HG03045 (cell line): ENCODE measurements around the gene ZMIZ1.
"Not testable (repeated sequence)": the region's sequence is repeated elsewhere in the genome, so short reads cannot be mapped to it uniquely, and the experiment has no call there.

Source experiments
- ATAC-seq: cut with Tn5 transposase; IDR thresholded peaks from one replicate; pipeline ENCODE4 v1.9.1; 2021; ENCODE audit warnings: mild to moderate bottlenecking, moderate library complexity; ENCODE audit not compliant: unreplicated experiment

Gene ZMIZ1

DNA sequence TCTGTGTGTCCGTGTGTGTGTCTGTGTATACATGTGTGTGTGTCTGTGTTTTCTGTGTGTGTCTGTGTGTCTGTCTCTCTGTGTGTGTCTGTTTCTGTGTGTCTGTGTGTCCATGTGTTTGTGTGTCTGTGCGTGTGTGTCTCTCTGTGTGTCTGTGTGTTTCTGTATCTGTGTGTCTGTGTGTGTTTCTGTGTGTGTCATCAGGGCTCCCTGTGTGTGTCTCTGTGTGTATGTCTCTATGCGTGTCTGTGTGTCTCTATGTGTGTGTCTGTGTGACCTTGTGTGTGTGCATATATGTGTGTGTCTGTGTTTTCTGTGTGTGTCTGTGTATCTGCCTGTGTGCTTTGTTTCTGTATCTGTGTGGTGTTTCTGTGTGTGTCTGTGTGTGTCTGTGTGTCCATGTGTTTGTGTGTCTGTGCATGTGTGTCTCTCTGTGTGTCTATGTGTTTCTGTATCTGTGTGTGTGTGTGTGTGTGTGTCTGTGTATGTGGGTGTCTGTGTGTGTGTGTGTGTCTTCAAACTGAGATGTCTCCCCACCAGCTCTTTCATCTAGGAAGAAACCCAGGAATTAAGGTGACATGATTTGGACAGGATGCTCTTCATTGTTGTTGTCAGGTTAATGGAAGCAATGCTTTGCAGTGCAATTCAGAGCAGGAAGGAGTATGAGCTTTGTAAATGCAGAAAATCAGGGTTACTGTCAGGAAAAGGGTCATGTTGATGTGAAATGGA, 257.8 kb downstream of the ZMIZ1 start:
- ATAC-seq = no peak

DNA sequence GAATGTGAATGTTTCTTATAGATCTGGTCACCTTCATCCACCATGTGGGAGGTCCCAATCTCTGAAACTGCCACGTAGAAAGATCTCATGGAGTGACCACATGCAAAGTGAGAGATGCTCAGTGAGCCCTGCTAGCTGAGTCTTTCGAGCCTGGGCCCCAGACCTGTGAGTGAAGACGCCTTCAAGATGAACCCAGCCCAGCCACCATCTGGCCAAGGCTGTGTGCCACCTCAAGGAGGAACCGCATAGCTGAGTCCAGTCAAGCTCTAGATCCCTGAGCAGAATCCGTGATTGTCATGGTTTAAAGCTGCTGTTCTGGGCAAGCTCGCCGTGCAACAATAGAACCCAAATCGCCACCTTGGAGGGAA, 258.3 kb downstream of the ZMIZ1 start:
- ATAC-seq = no peak

DNA sequence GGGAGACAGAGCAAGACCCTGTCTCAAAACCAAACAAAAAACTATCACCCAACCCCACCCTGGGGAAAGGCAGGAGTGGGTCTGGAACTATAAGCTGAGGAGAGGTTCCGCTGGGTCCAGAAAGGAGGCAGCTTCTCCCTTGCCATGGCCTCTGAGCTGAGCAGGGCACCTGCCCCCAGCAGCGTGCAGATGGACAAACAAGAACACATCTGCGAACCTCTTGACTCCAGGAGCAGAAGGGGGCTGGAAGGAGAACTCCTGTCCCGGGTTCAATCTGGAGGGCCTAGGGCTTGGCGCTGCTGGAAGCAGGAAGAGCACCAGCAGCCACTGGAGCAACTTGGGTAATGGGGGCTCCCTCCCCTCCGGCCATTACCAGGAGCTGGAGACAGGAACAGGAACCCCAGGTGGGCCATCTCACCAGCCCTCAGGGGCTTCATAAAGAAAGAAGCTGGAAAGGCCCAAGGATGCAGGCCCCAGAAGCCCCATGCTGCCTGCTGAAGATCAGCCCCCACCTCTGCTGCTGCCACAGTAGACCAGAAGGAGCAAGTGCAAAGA, 259.5 kb downstream of the ZMIZ1 start:
- no peak for ATAC-seq

DNA sequence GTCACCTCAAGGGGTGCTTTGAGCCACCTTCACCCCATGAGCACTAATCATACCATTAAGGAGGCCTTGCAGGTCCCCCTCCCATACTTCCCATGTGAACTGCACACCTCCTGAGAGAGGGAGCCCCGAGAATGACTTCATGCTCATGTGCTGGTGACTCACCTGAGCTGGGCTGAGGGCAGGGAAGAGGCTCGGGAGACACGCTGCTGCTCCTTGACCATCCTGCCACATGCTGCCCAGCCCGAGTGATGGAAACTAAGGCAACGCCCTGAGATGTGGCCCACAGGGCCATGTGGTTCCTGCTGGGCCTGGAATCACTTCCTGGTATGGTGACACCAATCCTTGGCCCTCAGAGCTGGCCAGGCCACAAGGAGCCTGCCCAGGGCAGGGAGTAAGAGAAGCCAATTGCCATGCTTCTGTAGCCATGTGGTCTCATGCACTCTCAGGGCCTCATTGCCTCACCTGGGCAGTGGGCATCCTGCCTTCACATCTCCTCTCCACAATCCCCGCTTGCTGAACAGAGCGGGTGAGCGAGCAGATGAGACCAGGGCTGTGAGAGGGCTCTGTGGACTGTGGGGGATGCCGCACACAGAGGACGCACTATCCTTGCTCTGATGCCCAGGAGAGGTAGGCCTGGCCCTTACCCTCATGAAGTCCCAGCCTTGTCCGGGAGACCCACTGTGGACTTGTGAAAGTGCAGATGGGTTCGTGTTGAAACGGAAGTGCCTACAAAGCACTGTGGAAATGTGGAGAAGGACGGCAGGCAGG, 260.2 kb downstream of the ZMIZ1 start:
- no peak for ATAC-seq

DNA sequence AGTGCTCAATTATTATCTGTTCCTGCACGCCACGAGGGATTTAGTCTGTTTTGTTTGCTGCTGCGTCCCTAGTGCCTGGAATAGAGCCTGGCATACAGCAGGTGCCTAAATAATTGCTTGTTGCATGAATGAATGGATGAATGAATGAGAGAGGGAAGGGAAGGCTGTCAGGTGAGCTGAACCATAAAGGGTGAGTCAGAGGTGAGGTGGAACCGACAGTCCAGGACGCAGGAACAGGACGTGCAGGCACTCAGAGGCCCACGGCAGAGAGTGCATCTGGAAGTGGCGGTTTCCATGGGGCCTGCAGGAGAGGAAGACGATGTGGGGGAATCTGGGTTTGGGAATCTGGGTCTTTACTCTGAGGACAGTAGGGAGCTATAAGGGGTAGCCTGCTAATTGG, 260.8 kb downstream of the ZMIZ1 start:
- ATAC-seq = no peak

DNA sequence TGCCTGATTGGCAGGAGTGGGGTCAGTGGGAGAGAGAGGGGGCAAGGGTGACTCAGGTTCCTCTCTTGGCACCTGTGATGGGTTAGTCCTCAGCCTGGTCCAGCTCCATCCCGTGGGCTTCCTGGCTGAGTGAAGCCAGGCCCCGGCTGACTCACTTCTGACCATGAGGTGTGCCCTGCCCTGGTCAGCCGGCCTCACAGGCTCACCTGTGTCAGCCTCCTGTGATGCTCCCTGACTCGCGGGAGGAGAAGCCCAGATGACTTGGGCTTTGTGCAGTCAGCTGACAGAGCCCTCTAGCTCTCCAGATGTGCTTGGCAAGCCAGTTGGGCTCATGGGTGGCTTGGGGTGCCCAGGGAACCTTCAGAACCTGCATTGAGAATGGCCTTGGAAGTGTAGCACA, 262.5 kb downstream of the ZMIZ1 start:
- ATAC-seq = peak; percentile 4

DNA sequence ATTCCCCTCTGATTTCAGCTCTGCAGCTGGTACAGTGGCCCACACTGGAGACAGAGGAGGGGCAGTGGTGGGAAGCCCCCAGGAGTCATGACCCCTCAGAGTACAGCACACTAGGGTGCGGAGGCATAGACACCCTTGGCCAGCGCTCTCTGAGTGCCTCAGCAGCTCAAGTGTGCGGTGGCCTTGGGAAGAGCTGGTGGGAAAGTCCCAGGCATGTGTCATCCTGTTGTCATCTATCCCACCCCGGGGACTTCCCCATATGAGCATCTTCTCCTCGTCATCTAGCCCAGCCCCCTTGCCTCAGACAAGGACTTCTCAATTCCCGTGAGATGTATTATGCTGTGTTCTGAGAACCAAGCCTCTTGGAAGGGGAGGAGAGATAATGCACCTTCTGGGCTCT, 262.9 kb downstream of the ZMIZ1 start:
- peak; percentile 85 for ATAC-seq

DNA sequence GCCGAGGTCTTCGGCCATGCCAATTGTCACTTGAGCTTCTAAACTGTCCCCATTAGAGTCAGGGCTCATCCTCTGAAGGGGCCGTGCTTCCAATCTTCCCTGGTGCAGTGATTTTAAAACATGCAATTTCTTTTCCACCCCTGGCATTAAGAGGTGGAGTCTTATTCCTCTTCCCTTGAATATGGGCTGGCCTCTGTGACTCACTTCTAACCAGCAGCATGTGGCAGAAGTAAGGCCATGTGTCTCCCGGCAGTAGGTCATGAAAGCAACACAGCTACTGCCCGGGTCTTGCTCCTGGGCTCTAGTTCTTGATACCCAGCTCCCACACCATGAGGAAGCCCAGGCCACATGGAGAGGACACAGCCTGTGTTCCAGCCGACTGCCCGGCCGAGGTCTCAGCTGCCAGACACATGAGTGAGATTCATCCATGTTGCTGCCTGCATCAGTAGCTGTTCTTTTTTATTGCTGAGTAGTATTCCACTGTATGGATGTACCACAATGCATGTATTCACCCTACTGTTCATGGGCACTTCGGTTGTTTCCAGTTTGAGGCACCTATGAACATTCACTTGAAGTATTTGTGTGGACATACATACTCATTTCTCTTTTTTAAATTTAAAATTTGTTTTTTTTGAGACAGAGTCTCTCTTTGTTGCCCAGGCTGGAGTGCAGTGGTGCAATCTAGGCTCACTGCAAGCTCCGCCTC, 264.0 kb downstream of the ZMIZ1 start:
- ATAC-seq = not testable (repeated sequence)

DNA sequence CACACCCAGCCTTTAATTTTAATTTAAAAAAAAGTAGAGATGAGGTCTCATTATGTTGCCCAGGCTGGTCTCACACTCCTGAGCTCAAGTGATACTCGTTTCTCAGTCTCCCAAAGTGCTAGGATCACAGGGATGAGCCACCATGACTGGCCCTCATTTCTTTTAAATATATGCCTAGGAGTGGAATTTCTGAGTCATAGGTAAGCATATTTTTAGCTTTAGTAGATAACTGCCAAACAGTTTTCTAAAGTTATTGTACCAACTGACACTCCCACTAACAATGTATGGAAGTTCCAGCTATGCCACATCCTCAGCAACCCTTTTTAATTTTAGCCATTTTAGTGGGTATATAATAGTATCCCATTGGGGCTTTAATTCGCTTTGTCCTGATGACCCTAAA, 264.7 kb downstream of the ZMIZ1 start:
- no peak for ATAC-seq

DNA sequence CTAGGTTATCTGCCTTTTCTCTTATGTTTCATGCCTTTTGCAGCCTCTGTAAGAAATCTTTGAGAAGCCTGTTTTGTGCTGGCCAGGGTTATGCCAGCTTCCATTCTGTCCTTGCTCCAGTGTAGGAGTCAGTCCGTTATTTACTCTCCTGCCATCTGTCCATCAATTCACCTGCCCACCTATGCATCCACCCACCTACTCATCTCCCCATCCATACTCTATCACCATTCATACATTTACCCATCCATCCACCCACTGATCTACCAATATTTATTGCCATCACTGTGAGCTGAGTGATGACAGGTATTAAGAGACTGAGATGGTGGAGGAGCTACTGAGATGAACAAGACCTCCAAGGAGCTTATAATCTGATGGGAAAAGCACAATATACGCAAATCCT, 265.8 kb downstream of the ZMIZ1 start:
- ATAC-seq = no peak

DNA sequence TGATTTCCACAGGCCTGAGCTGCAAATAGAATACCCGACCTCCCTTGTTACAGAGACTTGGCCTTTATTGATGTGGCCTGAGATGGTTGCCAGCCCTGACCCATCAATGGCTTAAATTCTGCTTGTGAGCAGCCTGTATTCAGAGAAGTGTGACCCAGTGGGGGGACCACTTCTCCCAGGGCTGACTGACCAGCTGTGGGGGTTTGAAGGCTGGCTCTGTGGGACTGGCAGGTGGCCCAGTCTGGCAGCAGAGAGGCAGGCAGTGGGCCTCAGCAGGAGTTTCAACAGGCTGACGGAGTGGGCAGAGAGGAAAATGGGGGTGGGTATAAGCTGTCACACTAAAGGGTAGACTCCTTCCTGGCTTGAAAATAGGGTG, 266.3 kb downstream of the ZMIZ1 start:
- no peak for ATAC-seq

DNA sequence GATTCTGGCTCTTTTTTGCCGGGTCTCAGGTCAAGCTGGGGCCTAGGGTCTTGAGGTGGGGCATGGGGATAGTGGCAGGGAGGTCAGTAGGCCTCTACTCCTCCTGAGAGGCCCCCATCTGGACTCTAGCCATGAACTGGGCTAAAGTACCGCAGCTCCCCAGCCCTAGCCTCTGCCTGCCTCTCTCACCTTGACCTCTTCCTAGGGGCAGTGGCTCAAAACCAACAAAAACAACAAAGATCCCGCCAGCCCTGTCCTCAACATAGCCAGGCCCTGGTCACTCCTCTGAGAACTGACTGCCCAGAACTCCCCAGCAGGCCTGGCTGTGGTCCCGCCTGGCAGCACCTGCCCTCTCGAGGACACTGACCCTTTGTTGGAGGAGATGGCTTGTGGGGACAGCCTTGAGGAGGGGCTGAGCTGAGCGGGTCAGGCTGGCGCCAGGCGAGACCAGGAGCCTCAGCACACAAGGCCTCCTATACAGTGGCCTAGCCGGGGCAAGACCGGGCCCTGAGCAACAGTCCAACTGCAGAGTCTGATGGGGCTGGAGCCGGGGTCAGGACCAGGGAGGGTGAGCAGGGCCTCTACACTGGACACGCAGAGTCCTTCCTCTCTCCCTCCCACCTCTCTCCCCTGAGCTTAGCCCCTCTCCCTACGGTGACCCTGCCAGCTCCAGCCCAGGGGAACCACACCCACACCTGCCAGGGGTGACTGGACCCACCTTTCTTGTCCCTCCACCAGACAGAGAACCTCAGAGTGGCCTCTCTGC, 266.9 kb downstream of the ZMIZ1 start:
- ATAC-seq = no peak

DNA sequence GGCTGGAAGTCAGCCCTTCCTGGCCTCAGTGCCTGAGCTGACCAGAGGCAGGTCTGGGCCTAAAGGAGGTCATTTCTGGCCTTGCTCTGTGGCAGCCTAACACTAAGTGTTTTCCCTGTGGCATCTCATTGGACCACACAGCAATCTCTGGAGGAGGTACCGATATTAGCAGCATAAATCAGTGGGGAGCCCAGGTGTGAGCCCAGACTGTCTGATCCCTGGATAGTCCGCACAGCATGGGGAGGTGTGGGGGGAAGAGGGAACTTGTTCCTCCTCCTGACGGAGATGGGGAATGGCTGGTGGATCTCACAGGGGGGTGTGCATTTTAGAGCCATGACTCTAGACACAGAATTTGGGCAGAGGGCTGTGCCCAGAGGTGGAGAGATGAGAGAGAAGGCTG, 267.5 kb downstream of the ZMIZ1 start:
- ATAC-seq = no peak

DNA sequence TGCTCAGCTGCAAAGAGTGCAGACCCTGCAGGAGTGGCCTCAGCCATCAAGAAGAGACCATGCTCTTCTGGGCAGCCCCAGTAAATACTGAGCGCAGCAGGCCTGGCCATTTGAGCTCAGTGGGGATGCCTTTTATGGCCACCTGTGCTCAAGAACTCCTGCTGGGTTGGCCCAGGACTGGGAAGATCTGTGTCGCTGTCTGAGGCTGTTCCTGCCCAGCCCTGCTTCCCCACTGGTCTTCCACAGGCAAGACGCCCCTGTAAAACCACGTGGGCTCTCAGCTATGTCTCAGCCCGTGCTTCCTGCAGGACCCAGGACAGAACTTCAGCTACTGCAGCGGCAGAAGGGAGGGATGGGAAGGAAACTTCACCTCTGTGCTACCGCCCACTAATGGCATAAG, 268.0 kb downstream of the ZMIZ1 start:
- no peak for ATAC-seq

DNA sequence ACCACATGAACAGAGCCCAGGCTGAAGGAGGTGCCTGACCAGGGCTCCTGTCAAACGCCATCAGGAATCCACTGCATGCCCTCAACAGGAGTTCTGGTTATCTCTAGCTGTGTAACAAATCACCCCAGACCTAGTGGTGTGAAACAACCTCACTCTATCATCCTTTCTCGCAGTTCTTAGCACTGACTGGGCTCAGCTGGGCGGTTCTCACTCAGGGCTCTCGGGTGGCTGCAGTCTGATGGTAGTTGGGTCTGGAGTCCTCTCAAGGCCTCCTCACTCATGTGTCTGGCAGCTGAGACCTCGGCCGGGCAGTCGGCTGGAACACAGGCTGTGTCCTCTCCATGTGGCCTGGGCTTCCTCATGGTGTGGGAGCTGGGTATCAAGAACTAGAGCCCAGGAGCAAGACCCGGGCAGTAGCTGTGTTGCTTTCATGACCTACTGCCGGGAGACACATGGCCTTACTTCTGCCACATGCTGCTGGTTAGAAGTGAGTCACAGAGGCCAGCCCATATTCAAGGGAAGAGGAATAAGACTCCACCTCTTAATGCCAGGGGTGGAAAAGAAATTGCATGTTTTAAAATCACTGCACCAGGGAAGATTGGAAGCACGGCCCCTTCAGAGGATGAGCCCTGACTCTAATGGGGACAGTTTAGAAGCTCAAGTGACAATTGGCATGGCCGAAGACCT, 269.2 kb downstream of the ZMIZ1 start:
- ATAC-seq = not testable (repeated sequence)

DNA sequence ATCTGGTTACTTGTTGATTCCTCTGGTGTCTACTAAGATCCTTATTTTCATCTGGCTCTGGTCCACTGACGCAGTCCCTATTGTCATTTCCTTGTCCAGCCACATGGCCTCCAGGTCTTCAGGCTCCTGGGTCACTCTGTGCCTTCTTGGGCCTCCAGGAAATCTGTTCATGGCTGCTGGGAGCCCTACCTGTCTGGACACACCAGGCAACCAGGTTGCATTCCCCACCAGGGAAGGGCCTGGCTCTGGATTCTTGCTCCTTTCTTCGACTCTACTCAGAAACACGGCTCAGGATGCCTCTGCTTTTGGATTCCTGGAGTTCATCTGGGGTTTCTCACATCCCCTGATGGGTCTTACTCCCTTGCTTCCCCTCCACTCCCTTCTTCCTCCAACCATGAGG, 270.5 kb downstream of the ZMIZ1 start:
- ATAC-seq = no peak

DNA sequence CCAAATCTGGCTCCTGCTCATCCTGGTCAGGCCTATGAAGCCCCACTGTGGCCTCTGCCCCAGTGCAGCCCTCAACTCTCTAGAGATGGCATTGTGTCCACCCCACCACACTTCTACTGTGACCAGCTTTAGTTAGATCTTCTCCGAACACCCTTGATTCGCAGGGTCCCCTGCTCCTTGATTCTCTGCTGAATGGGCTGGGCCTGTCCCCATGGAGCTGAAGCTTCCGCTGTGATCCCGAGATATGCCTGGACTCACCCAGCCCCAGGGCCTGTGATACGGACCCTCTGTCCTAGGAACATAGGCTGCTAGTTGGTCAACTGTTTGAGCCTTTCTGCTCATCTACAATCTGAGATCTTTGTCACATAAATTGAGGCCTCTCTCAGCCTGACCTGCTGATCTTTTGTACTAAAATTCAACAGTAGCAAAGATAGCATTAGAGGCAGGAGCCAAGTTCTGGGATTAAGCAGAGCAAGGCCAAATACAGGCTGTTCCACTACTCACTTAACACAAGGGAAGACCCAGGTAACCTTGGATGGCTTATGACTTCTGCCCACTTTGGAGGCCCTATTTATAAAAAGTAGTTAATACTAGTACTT, 272.0 kb downstream of the ZMIZ1 start:
- no peak for ATAC-seq

DNA sequence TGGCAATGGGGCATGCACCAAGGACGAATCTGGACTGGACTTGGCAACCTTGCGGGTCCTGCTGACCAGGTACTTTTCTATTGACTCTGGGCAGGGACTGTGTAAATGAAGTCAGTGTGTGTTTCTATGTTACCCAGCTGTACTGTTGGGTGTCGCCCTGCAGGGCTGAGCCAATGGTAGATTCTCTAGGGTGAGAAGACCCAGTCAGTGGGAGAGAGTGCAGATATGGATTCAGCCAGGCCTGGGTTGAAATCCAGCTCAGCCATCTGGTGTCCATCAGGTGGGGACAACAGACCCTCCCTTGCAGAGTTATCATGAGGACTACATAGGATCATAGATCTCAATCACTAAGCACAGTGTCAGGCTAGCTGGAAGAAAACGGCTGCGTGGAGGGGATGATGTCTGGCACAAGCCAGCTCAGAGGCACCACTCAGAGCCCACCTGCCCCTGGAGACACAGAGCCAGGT, 273.6 kb downstream of the ZMIZ1 start:
- no peak for ATAC-seq

DNA sequence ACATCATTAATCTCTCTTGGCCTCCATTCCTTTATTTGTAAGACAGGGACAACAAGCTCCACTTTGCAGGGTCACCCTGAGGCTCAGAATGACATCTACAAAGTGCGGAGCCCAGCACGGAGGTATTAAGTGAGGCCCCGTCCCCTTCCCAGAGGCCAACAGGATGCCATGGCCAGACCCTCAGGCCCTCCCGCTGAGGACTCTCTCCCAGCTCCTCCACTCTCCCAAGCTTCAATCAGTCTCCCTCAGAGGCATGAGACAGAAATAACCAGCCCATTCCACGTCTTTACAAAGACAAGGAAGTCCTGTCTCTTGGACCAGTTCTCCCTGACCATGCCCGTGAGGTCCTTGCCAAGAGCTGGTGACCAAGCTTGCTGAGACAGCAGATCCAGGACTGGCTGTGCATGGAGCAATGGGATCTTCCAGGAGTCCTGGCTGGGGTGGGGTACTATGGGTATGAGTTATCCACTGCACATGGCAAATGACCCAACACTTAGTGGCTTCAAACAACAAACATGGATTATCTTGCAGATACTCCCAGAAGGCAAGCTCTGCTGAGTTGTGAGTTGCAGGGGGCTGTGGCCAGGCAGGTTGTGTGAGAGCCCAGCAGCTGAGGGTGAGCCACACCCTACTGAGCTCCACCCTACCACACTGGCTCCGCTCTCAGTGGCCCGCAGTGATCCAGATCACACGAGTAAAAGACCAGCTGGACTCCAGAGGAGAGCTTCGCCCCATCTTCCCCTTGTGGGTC, 274.2 kb downstream of the ZMIZ1 start:
- ATAC-seq = no peak
